Measurements from ENCODE around the gene GLDC.

DNA sequence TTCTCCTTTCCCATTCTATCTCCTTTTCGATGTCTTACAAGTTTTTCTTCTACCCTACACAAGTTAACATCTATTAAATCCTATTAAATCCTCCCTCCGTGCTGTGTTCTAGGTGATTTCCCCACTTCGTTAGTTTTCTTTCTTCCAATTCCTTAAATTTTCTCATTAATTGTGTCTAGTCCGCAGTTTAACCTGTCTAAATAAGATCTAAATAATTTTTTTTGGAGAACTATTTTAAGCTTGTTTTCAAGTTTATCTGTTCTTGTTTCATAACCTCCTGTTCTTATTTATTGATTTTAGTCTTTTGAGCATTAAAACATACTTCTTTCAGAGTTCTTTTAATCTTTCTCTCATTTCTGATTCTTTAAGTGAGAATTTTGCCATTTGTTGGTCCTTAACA lies 123.3 kb downstream of the GLDC start:
- TF ChIP-seq CTCF (IDR thresholded peaks at IDR 0.05) (no peak), POLR2A (IDR thresholded peaks at IDR 0.05) (no peak)

Data from lower leg skin (tissue), 3 donors.